ENCODE results near the gene FCHO1. TPM values are rescaled to one million over a fixed set of nuclear protein-coding genes. Genes with fewer than 3 reads are reported as not detected.

FCHO1 gene
- total RNA-seq, 1 donor from 2014 or later, result 15.5 TPM

- Mint-ChIP-seq H3K4me3 (peak overlapping the region; percentile 86), H3K4me1 (peaks cover 26% of the 10 kb centered on the region), H3K27me3 (ENCODE audit: insufficient read depth, low read depth) (peaks cover 6% of the 10 kb centered on the region), H3K36me3 (no peaks in the 10 kb centered on the region), H3K9me3 (no peaks in the 10 kb centered on the region), H3K27ac (no peak overlapping the region)
- Histone ChIP-seq H3F3A (ENCODE audit: low read depth) (peaks cover 38% of the 10 kb centered on the region), H3K9ac (no peak overlapping the region), H3K27me3 (peaks cover 20% of the 10 kb centered on the region), H3K79me2 (ENCODE audit: low read depth) (no peaks in the 10 kb centered on the region), H3K4me1 (peaks cover 13% of the 10 kb centered on the region), H3K4me2 (peak overlapping the region; percentile 79), H3K9me3 (ENCODE audit: low read depth) (no peaks in the 10 kb centered on the region), H3K36me3 (no peaks in the 10 kb centered on the region), H3K27ac (peak overlapping the region; percentile 15), H4K20me1 (ENCODE audit: low read depth) (peaks cover 4% of the 10 kb centered on the region), H3K4me3 (peak overlapping the region; percentile 54), H2AFZ (replicated peaks) (peak overlapping the region; percentile 64)
- TF ChIP-seq EZH2 (IDR thresholded peaks at IDR 0.05), result no peak
- TF ChIP-seq CTCF (IDR thresholded peaks at IDR 0.05), result peak; percentile 0
- peak; percentile 96 for DNase-seq (ENCODE audit: low spot score)
These were observed 79.5 kb downstream of the FCHO1 start for GRCh38 chr19:17830567-17831418.

GRCh38 chr19:17831419-17831888 lies 80.2 kb downstream of the FCHO1 start:
- peak overlapping the region; percentile 64 for H2AFZ ChIP-seq (replicated peaks)
- DNase-seq (ENCODE audit: low spot score), result peak; percentile 49
- peak overlapping the region; percentile 69 for H3K4me3 Mint-ChIP-seq
- peaks cover 6% of the 10 kb centered on the region for H3K27me3 Mint-ChIP-seq (ENCODE audit: insufficient read depth, low read depth)
- H3K36me3 ChIP-seq, result no peaks in the 10 kb centered on the region
- no peaks in the 10 kb centered on the region for H3K79me2 ChIP-seq (ENCODE audit: low read depth)
- peaks cover 38% of the 10 kb centered on the region for H3F3A ChIP-seq (ENCODE audit: low read depth)
- no peak overlapping the region for H3K27ac ChIP-seq
- H3K36me3 Mint-ChIP-seq, result no peaks in the 10 kb centered on the region
- peak overlapping the region; percentile 54 for H3K4me3 ChIP-seq
- H3K4me2 ChIP-seq, result peak overlapping the region; percentile 79
- no peak overlapping the region for H3K9ac ChIP-seq
- peaks cover 20% of the 10 kb centered on the region for H3K27me3 ChIP-seq
- peaks cover 27% of the 10 kb centered on the region for H3K4me1 Mint-ChIP-seq
- peaks cover 4% of the 10 kb centered on the region for H4K20me1 ChIP-seq (ENCODE audit: low read depth)
- no peaks in the 10 kb centered on the region for H3K9me3 Mint-ChIP-seq
- H3K9me3 ChIP-seq (ENCODE audit: low read depth), result no peaks in the 10 kb centered on the region
- peak overlapping the region; percentile 82 for H3K27ac Mint-ChIP-seq
- H3K4me1 ChIP-seq, result peaks cover 13% of the 10 kb centered on the region
- TF ChIP-seq EZH2phosphoT487 (IDR thresholded peaks at IDR 0.05), result peak; percentile 34
- no peak for TF ChIP-seq CTCF (IDR thresholded peaks at IDR 0.05)
- peak; percentile 34 for TF ChIP-seq EZH2 (IDR thresholded peaks at IDR 0.05)

GRCh38 chr19:17832443-17833208 lies 81.3 kb downstream of the FCHO1 start:
- Mint-ChIP-seq H3K9me3 (no peaks in the 10 kb centered on the region), H3K36me3 (no peaks in the 10 kb centered on the region), H3K4me1 (peaks cover 30% of the 10 kb centered on the region), H3K27me3 (ENCODE audit: insufficient read depth, low read depth) (peaks cover 6% of the 10 kb centered on the region), H3K27ac (no peak overlapping the region), H3K4me3 (peak overlapping the region; percentile 64)
- Histone ChIP-seq H3K36me3 (no peaks in the 10 kb centered on the region), H3K9me3 (ENCODE audit: low read depth) (no peaks in the 10 kb centered on the region), H3K79me2 (ENCODE audit: low read depth) (no peaks in the 10 kb centered on the region), H3K9ac (no peak overlapping the region), H3K4me2 (no peak overlapping the region), H3K27me3 (peaks cover 20% of the 10 kb centered on the region), H4K20me1 (ENCODE audit: low read depth) (peaks cover 4% of the 10 kb centered on the region), H2AFZ (replicated peaks) (no peak overlapping the region), H3K4me1 (peaks cover 13% of the 10 kb centered on the region), H3K27ac (no peak overlapping the region), H3K4me3 (no peak overlapping the region), H3F3A (ENCODE audit: low read depth) (peaks cover 38% of the 10 kb centered on the region)
- no peak for TF ChIP-seq EZH2phosphoT487 (IDR thresholded peaks at IDR 0.05)
- no peak for TF ChIP-seq CTCF (IDR thresholded peaks at IDR 0.05)
- TF ChIP-seq EZH2 (IDR thresholded peaks at IDR 0.05), result no peak
- DNase-seq (ENCODE audit: low spot score), result no peak

All from neural progenitor cell (in vitro differentiated cells).